ENCODE measurements around the gene THAP12.

- TF ChIP-seq POLR2AphosphoS5 (IDR thresholded peaks at IDR 0.05; ENCODE audit: low read depth, low read length) (no peak), TAF1 (IDR thresholded peaks at IDR 0.05; ENCODE audit: borderline replicate concordance, insufficient read depth, low read length) (no peak), FOXP2 (optimal IDR thresholded peaks at IDR 0.05; ENCODE audit: borderline replicate concordance, extremely low read depth, extremely low read length, insufficient read depth) (no peak), SIN3A (IDR thresholded peaks at IDR 0.05; ENCODE audit: borderline replicate concordance, insufficient read depth, low read length) (no peak)
These were observed 67.7 kb downstream of the THAP12 start for GRCh38 chr11:76313271-76313670.

Measured in PFSK-1 (cell line).